T-helper 2 cell treated with Interferon-gamma antibody and Interleukin-4, amounts not matched to agents 5 μg/mL and 100 μg/mL, for 36 hours (primary cell): Measurements from ENCODE around the gene ALK.

ENCODE experiments used
- DNase-seq: peaks from one replicate; pipeline ENCODE4 v3.0.0; 2021; ENCODE audit warnings: low spot score
- H3K27ac Mint-ChIP-seq: one replicate; pipeline ENCODE4 v1.8.0; 2021; ENCODE audit warnings: mild to moderate bottlenecking, mixed read lengths
- H3K27me3 Mint-ChIP-seq: one replicate; pipeline ENCODE4 v1.8.0; 2021; ENCODE audit warnings: low read depth, mixed read lengths
- H3K36me3 Mint-ChIP-seq: one replicate; pipeline ENCODE4 v1.8.0; 2021; ENCODE audit warnings: low read depth, mixed read lengths
- H3K4me1 Mint-ChIP-seq: one replicate; pipeline ENCODE4 v1.8.0; 2021; ENCODE audit warnings: low read depth, mixed read lengths
- H3K4me3 Mint-ChIP-seq: one replicate; pipeline ENCODE4 v1.8.0; 2022; ENCODE audit warnings: mild to moderate bottlenecking, moderate library complexity, mixed read lengths
- H3K9me3 Mint-ChIP-seq: one replicate; pipeline ENCODE4 v1.8.0; 2021; ENCODE audit warnings: mixed read lengths

The ALK gene

GRCh38 chr2:29733965-29734364 is 187.4 kb downstream of the ALK start:
- H3K9me3 Mint-ChIP-seq, result no peaks in the 10 kb centered on the region
- H3K4me1 Mint-ChIP-seq, result no peaks in the 10 kb centered on the region
- no peak for DNase-seq
- peaks cover 4% of the 10 kb centered on the region for H3K27me3 Mint-ChIP-seq
- no peaks in the 10 kb centered on the region for H3K36me3 Mint-ChIP-seq
- no peak overlapping the region for H3K4me3 Mint-ChIP-seq
- H3K27ac Mint-ChIP-seq, result no peak overlapping the region

GRCh38 chr2:29733213-29733612 is 188.2 kb downstream of the ALK start:
- Mint-ChIP-seq H3K36me3 (no peaks in the 10 kb centered on the region), H3K4me1 (no peaks in the 10 kb centered on the region), H3K9me3 (no peaks in the 10 kb centered on the region), H3K27me3 (peaks cover 4% of the 10 kb centered on the region), H3K27ac (no peak overlapping the region), H3K4me3 (no peak overlapping the region)
- no peak for DNase-seq

GRCh38 chr2:29731948-29732347 is 189.4 kb downstream of the ALK start:
- Mint-ChIP-seq H3K27ac (no peak overlapping the region), H3K9me3 (no peaks in the 10 kb centered on the region), H3K27me3 (no peaks in the 10 kb centered on the region), H3K4me3 (no peak overlapping the region), H3K4me1 (no peaks in the 10 kb centered on the region), H3K36me3 (no peaks in the 10 kb centered on the region)
- no peak for DNase-seq

- no peaks in the 10 kb centered on the region for H3K36me3 Mint-ChIP-seq
- no peaks in the 10 kb centered on the region for H3K4me1 Mint-ChIP-seq
- H3K4me3 Mint-ChIP-seq, result no peak overlapping the region
- peaks cover 3% of the 10 kb centered on the region for H3K27me3 Mint-ChIP-seq
- H3K9me3 Mint-ChIP-seq, result no peaks in the 10 kb centered on the region
- H3K27ac Mint-ChIP-seq, result no peak overlapping the region
- no peak for DNase-seq
These were observed 191.5 kb downstream of the ALK start for GRCh38 chr2:29729932-29730331.

GRCh38 chr2:29729401-29729800 is 192.0 kb downstream of the ALK start:
- Mint-ChIP-seq H3K4me3 (no peak overlapping the region), H3K36me3 (no peaks in the 10 kb centered on the region), H3K9me3 (no peaks in the 10 kb centered on the region), H3K4me1 (no peaks in the 10 kb centered on the region), H3K27ac (no peak overlapping the region), H3K27me3 (peaks cover 3% of the 10 kb centered on the region)
- no peak for DNase-seq

GRCh38 chr2:29726976-29727375 is 194.4 kb downstream of the ALK start:
- no peak for DNase-seq
- H3K9me3 Mint-ChIP-seq, result no peaks in the 10 kb centered on the region
- no peaks in the 10 kb centered on the region for H3K4me1 Mint-ChIP-seq
- H3K4me3 Mint-ChIP-seq, result no peak overlapping the region
- H3K27ac Mint-ChIP-seq, result no peak overlapping the region
- peaks cover 3% of the 10 kb centered on the region for H3K27me3 Mint-ChIP-seq
- H3K36me3 Mint-ChIP-seq, result no peaks in the 10 kb centered on the region

GRCh38 chr2:29725610-29726009 is 195.8 kb downstream of the ALK start:
- Mint-ChIP-seq H3K4me3 (no peak overlapping the region), H3K36me3 (no peaks in the 10 kb centered on the region), H3K27me3 (peaks cover 5% of the 10 kb centered on the region), H3K9me3 (no peaks in the 10 kb centered on the region), H3K27ac (no peak overlapping the region), H3K4me1 (no peaks in the 10 kb centered on the region)
- no peak for DNase-seq

GRCh38 chr2:29724282-29724681 is 197.1 kb downstream of the ALK start:
- no peak for DNase-seq
- no peak overlapping the region for H3K27ac Mint-ChIP-seq
- no peak overlapping the region for H3K4me3 Mint-ChIP-seq
- peaks cover 5% of the 10 kb centered on the region for H3K27me3 Mint-ChIP-seq
- H3K36me3 Mint-ChIP-seq, result no peaks in the 10 kb centered on the region
- no peaks in the 10 kb centered on the region for H3K4me1 Mint-ChIP-seq
- H3K9me3 Mint-ChIP-seq, result no peaks in the 10 kb centered on the region

GRCh38 chr2:29723255-29724001 is 198.0 kb downstream of the ALK start:
- H3K4me1 Mint-ChIP-seq, result no peaks in the 10 kb centered on the region
- H3K36me3 Mint-ChIP-seq, result no peaks in the 10 kb centered on the region
- H3K9me3 Mint-ChIP-seq, result no peaks in the 10 kb centered on the region
- no peak overlapping the region for H3K27ac Mint-ChIP-seq
- H3K4me3 Mint-ChIP-seq, result no peak overlapping the region
- no peak for DNase-seq
- H3K27me3 Mint-ChIP-seq, result peaks cover 5% of the 10 kb centered on the region

- H3K4me1 Mint-ChIP-seq, result no peaks in the 10 kb centered on the region
- no peak overlapping the region for H3K27ac Mint-ChIP-seq
- H3K36me3 Mint-ChIP-seq, result no peaks in the 10 kb centered on the region
- H3K9me3 Mint-ChIP-seq, result no peaks in the 10 kb centered on the region
- DNase-seq, result no peak
- no peak overlapping the region for H3K4me3 Mint-ChIP-seq
- H3K27me3 Mint-ChIP-seq, result peaks cover 2% of the 10 kb centered on the region
These were observed 201.7 kb downstream of the ALK start for GRCh38 chr2:29719639-29720038.

GRCh38 chr2:29718076-29718686 is 203.2 kb downstream of the ALK start:
- H3K36me3 Mint-ChIP-seq, result no peaks in the 10 kb centered on the region
- H3K27me3 Mint-ChIP-seq, result peaks cover 2% of the 10 kb centered on the region
- H3K9me3 Mint-ChIP-seq, result no peaks in the 10 kb centered on the region
- DNase-seq, result no peak
- H3K4me3 Mint-ChIP-seq, result no peak overlapping the region
- H3K4me1 Mint-ChIP-seq, result no peaks in the 10 kb centered on the region
- H3K27ac Mint-ChIP-seq, result no peak overlapping the region

- H3K4me3 Mint-ChIP-seq, result no peak overlapping the region
- no peak for DNase-seq
- no peaks in the 10 kb centered on the region for H3K27me3 Mint-ChIP-seq
- H3K27ac Mint-ChIP-seq, result no peak overlapping the region
- no peaks in the 10 kb centered on the region for H3K36me3 Mint-ChIP-seq
- H3K4me1 Mint-ChIP-seq, result no peaks in the 10 kb centered on the region
- H3K9me3 Mint-ChIP-seq, result no peaks in the 10 kb centered on the region
These were observed 205.7 kb downstream of the ALK start for GRCh38 chr2:29715655-29716054.

- Mint-ChIP-seq H3K27me3 (no peaks in the 10 kb centered on the region), H3K9me3 (no peaks in the 10 kb centered on the region), H3K36me3 (no peaks in the 10 kb centered on the region), H3K27ac (no peak overlapping the region), H3K4me3 (no peak overlapping the region), H3K4me1 (no peaks in the 10 kb centered on the region)
- no peak for DNase-seq
These were observed 207.1 kb downstream of the ALK start for GRCh38 chr2:29714333-29714732.

GRCh38 chr2:29706171-29706720 is 215.1 kb downstream of the ALK start:
- H3K9me3 Mint-ChIP-seq, result no peaks in the 10 kb centered on the region
- no peak for DNase-seq
- H3K4me3 Mint-ChIP-seq, result no peak overlapping the region
- H3K36me3 Mint-ChIP-seq, result no peaks in the 10 kb centered on the region
- no peak overlapping the region for H3K27ac Mint-ChIP-seq
- H3K27me3 Mint-ChIP-seq, result no peaks in the 10 kb centered on the region
- no peaks in the 10 kb centered on the region for H3K4me1 Mint-ChIP-seq
